Measurements from ENCODE around the gene APOL6. TPM values are rescaled to one million over a fixed set of nuclear protein-coding genes. Genes with fewer than 3 reads are reported as not detected.
"Not testable (repeated sequence)": the region's sequence is repeated elsewhere in the genome, so short reads cannot be mapped to it uniquely, and the experiment has no call there.

Gene APOL6
- total RNA-seq, 1 donor from 2014 or later: not detected

DNA sequence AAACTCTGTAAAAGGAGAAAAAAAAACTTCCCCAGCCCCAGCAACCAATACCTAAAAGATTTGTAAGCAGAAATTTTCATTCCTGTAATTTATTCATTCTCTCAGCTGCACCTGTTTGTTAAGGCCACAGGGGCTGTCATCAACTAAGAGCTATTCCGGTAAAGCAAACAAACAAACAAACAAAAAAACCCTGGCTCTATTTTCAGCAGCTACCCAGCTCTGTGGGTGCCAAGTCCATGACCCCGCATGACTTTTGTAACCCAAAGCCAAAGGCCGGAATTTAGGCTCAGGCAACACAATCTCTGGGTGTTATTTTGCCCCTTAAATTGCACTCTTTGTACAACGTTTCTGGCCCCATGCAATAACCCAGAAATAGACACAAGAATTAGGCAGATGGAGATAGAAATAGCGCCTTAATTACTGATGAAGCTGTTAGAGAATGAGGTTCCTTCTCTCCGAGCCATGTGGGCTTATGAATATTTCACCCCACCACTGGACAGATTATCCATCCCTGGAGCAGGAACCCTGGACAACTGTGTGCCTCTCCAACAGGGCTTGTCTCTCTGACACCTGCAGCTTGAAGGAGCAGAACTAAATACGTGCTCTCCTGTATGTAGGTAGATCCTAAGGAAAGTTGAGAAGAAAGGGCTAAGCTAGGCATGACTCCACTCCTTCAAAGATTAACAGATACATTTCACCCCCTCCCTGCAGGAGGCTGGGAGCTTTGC, 29.4 kb downstream of the APOL6 start:
- H3K9ac ChIP-seq: no peak overlapping the region
- DNase-seq (ENCODE audit: low spot score): no peak
- H3K79me2 ChIP-seq (ENCODE audit: low read depth): no peaks in the 10 kb centered on the region
- no peaks in the 10 kb centered on the region for H3K27me3 ChIP-seq
- no peak overlapping the region for H3K4me3 Mint-ChIP-seq
- no peak overlapping the region for H3K4me2 ChIP-seq
- no peaks in the 10 kb centered on the region for H3F3A ChIP-seq (ENCODE audit: low read depth)
- TF ChIP-seq EZH2phosphoT487 (IDR thresholded peaks at IDR 0.05) (no peak), EZH2 (IDR thresholded peaks at IDR 0.05) (no peak)
- TF ChIP-seq, protein P1, sequence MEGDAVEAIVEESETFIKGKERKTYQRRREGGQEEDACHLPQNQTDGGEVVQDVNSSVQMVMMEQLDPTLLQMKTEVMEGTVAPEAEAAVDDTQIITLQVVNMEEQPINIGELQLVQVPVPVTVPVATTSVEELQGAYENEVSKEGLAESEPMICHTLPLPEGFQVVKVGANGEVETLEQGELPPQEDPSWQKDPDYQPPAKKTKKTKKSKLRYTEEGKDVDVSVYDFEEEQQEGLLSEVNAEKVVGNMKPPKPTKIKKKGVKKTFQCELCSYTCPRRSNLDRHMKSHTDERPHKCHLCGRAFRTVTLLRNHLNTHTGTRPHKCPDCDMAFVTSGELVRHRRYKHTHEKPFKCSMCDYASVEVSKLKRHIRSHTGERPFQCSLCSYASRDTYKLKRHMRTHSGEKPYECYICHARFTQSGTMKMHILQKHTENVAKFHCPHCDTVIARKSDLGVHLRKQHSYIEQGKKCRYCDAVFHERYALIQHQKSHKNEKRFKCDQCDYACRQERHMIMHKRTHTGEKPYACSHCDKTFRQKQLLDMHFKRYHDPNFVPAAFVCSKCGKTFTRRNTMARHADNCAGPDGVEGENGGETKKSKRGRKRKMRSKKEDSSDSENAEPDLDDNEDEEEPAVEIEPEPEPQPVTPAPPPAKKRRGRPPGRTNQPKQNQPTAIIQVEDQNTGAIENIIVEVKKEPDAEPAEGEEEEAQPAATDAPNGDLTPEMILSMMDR (IDR thresholded peaks at IDR 0.05): no peak
- H4K20me1 ChIP-seq (ENCODE audit: low read depth): no peaks in the 10 kb centered on the region
- peaks cover 15% of the 10 kb centered on the region for H3K4me1 ChIP-seq
- peaks cover 2% of the 10 kb centered on the region for H3K4me1 Mint-ChIP-seq
- no peaks in the 10 kb centered on the region for H3K36me3 ChIP-seq
- no peaks in the 10 kb centered on the region for H3K36me3 Mint-ChIP-seq
- no peak overlapping the region for H3K4me3 ChIP-seq
- no peaks in the 10 kb centered on the region for H3K9me3 ChIP-seq (ENCODE audit: low read depth)
- H3K27ac ChIP-seq: no peak overlapping the region
- no peaks in the 10 kb centered on the region for H3K27me3 Mint-ChIP-seq (ENCODE audit: insufficient read depth, low read depth)
- H3K27ac Mint-ChIP-seq: no peak overlapping the region
- H2AFZ ChIP-seq (replicated peaks): no peak overlapping the region
- H3K9me3 Mint-ChIP-seq: peaks cover 15% of the 10 kb centered on the region

DNA sequence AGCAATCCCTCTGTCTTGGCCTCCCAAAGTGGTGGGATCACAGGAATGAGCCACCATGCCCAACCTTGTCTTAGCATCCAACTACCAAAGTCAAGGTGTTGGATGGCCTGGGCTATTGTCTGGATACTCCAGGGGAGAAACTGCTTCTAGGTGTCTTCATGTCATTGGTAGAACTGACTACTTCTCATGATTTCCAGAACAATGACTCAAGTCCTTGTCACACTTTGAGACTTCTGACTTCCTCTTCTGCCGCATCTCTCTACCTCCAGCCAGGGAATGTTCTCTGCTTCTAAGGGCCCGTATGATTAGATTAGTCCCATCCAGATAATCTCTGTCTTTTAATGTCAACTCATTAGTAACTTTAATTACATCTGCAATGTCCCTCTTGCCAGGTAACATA, 30.6 kb downstream of the APOL6 start:
- no peak overlapping the region for H3K4me2 ChIP-seq
- no peak overlapping the region for H3K4me3 ChIP-seq
- TF ChIP-seq, protein P1 (IDR thresholded peaks at IDR 0.05): no peak
- no peak for TF ChIP-seq EZH2 (IDR thresholded peaks at IDR 0.05)
- no peak for TF ChIP-seq EZH2phosphoT487 (IDR thresholded peaks at IDR 0.05)
- peaks cover 2% of the 10 kb centered on the region for H3K4me1 Mint-ChIP-seq
- no peak overlapping the region for H3K9ac ChIP-seq
- H3K27ac ChIP-seq: no peak overlapping the region
- H3F3A ChIP-seq (ENCODE audit: low read depth): no peaks in the 10 kb centered on the region
- no peak overlapping the region for H2AFZ ChIP-seq (replicated peaks)
- no peaks in the 10 kb centered on the region for H3K36me3 Mint-ChIP-seq
- H3K4me3 Mint-ChIP-seq: no peak overlapping the region
- H3K27me3 ChIP-seq: no peaks in the 10 kb centered on the region
- H3K36me3 ChIP-seq: no peaks in the 10 kb centered on the region
- H3K4me1 ChIP-seq: peaks cover 15% of the 10 kb centered on the region
- no peaks in the 10 kb centered on the region for H3K27me3 Mint-ChIP-seq (ENCODE audit: insufficient read depth, low read depth)
- no peak for DNase-seq (ENCODE audit: low spot score)
- peaks cover 9% of the 10 kb centered on the region for H3K9me3 Mint-ChIP-seq
- H4K20me1 ChIP-seq (ENCODE audit: low read depth): no peaks in the 10 kb centered on the region
- no peak overlapping the region for H3K27ac Mint-ChIP-seq
- H3K79me2 ChIP-seq (ENCODE audit: low read depth): no peaks in the 10 kb centered on the region
- no peaks in the 10 kb centered on the region for H3K9me3 ChIP-seq (ENCODE audit: low read depth)

DNA sequence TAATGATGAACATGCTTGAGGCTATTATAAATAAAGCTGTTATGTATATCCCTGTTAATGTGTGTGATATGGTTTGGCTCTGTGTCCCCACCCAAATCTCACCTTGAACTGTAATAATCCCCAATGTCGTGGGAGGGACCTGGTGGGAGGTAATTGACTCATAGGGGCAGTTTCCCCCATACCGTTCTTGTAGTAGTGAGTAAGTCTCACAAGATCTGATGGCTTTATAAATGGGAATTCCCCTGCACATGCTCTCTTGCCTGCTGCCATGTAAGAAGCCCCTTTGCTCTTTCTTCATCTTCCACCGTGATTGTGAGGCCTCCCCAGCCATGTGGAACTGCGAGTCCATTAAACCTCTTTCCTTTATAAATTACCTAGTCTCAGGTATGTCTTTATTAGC, 31.2 kb downstream of the APOL6 start:
- DNase-seq (ENCODE audit: low spot score); H3K27ac ChIP-seq; H3K36me3 Mint-ChIP-seq; H3K9ac ChIP-seq; H3K4me2 ChIP-seq; H4K20me1 ChIP-seq (ENCODE audit: low read depth); H3K79me2 ChIP-seq (ENCODE audit: low read depth); H3F3A ChIP-seq (ENCODE audit: low read depth); H3K9me3 Mint-ChIP-seq; H3K36me3 ChIP-seq; H3K4me1 Mint-ChIP-seq; H3K27me3 ChIP-seq; H3K4me3 ChIP-seq; H3K27ac Mint-ChIP-seq; H2AFZ ChIP-seq (replicated peaks); H3K4me3 Mint-ChIP-seq; H3K9me3 ChIP-seq (ENCODE audit: low read depth); H3K27me3 Mint-ChIP-seq (ENCODE audit: insufficient read depth, low read depth): not testable (repeated sequence)
- peaks cover 15% of the 10 kb centered on the region for H3K4me1 ChIP-seq

DNA sequence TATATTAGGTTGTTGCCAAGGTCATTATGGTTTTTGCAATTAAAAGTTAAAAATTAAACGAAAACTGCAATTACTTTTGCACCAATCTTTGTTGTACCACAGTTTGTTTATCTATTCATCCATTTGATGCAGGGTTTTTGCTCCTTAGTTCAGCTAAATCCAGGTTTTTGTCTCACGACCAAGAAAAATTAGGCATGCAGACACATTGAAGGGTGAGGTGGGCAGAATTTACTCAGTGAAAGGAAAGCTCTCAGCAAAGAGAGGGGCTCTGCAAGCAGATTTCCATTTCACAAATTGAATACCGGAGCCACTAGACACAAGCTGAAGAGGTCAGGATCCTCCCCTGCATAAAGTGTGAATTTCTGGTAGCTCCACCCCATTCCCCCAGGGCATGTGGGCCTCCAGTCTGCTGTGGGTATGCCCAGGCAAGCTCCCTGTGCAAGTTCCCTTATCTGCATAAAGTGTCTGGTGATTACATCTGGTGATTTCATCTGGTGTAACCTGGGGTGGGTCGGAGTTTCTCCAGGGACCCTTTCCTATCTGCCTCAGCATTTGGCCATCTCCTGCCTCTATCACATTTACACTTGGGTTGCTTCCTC, 33.3 kb downstream of the APOL6 start:
- peak overlapping the region; percentile 55 for H2AFZ ChIP-seq (replicated peaks)
- no peaks in the 10 kb centered on the region for H3F3A ChIP-seq (ENCODE audit: low read depth)
- H3K4me3 Mint-ChIP-seq: no peak overlapping the region
- H3K36me3 Mint-ChIP-seq: no peaks in the 10 kb centered on the region
- H3K27ac ChIP-seq: no peak overlapping the region
- H3K79me2 ChIP-seq (ENCODE audit: low read depth): no peaks in the 10 kb centered on the region
- no peaks in the 10 kb centered on the region for H3K27me3 Mint-ChIP-seq (ENCODE audit: insufficient read depth, low read depth)
- no peak overlapping the region for H3K27ac Mint-ChIP-seq
- no peak overlapping the region for H3K4me2 ChIP-seq
- H3K9me3 Mint-ChIP-seq: no peaks in the 10 kb centered on the region
- H3K4me3 ChIP-seq: no peak overlapping the region
- no peaks in the 10 kb centered on the region for H3K36me3 ChIP-seq
- TF ChIP-seq EZH2 (IDR thresholded peaks at IDR 0.05) (no peak), EZH2phosphoT487 (IDR thresholded peaks at IDR 0.05) (no peak)
- TF ChIP-seq, protein P1 (IDR thresholded peaks at IDR 0.05): no peak
- no peaks in the 10 kb centered on the region for H4K20me1 ChIP-seq (ENCODE audit: low read depth)
- H3K27me3 ChIP-seq: no peaks in the 10 kb centered on the region
- no peak overlapping the region for H3K9ac ChIP-seq
- no peak for DNase-seq (ENCODE audit: low spot score)
- H3K4me1 ChIP-seq: peaks cover 7% of the 10 kb centered on the region
- H3K4me1 Mint-ChIP-seq: peaks cover 2% of the 10 kb centered on the region
- no peaks in the 10 kb centered on the region for H3K9me3 ChIP-seq (ENCODE audit: low read depth)
